HEK293T (cell line): ENCODE data around the gene ASXL1.

ENCODE experiments used
- ARNT ChIP-seq: fragments of 450-650 bp; IDR thresholded peaks from 2 replicates; pipeline ENCODE4 v1.6.1; 2017; ENCODE audit warnings: mild to moderate bottlenecking
- BHLHE40 ChIP-seq: fragments of 450-650 bp; IDR thresholded peaks from 2 replicates; pipeline ENCODE4 v1.6.1; 2016; ENCODE audit warnings: mild to moderate bottlenecking, moderate library complexity, borderline replicate concordance
- CTBP1 ChIP-seq: fragments of 450-650 bp; IDR thresholded peaks from 2 replicates; pipeline ENCODE4 v1.6.1; 2016; ENCODE audit warnings: borderline replicate concordance
- ELF4 ChIP-seq: fragments of 450-650 bp; IDR thresholded peaks from 2 replicates; pipeline ENCODE4 v1.6.1; 2017; ENCODE audit warnings: antibody characterized with exemption
- FOXA1 ChIP-seq: fragments of 450-650 bp; IDR thresholded peaks from 2 replicates; pipeline ENCODE4 v1.6.1; 2016; ENCODE audit warnings: mild to moderate bottlenecking
- FOXK2 ChIP-seq: fragments of 450-650 bp; IDR thresholded peaks from 2 replicates; pipeline ENCODE4 v1.6.1; 2016; ENCODE audit warnings: mild to moderate bottlenecking
- FOXM1 ChIP-seq: fragments of 450-650 bp; IDR thresholded peaks from 2 replicates; pipeline ENCODE4 v1.6.1; 2017; ENCODE audit warnings: mild to moderate bottlenecking, borderline replicate concordance
- HDGF ChIP-seq: fragments of 450-650 bp; IDR thresholded peaks from 2 replicates; pipeline ENCODE4 v1.6.1; 2017; ENCODE audit warnings: antibody characterized with exemption, borderline replicate concordance
- LEF1 ChIP-seq: fragments of 450-650 bp; IDR thresholded peaks from 2 replicates; pipeline ENCODE4 v1.6.1; 2017; ENCODE audit warnings: mild to moderate bottlenecking, borderline replicate concordance
- NFRKB ChIP-seq: fragments of 450-650 bp; IDR thresholded peaks from 2 replicates; pipeline ENCODE4 v1.6.1; 2016; ENCODE audit warnings: mild to moderate bottlenecking, moderate library complexity
- PKNOX1 ChIP-seq: fragments of 450-650 bp; IDR thresholded peaks from 2 replicates; pipeline ENCODE4 v1.6.1; 2016
- SP1 ChIP-seq: fragments of 450-650 bp; IDR thresholded peaks from 2 replicates; pipeline ENCODE4 v1.6.1; 2017
- TARDBP ChIP-seq: fragments of 450-650 bp; IDR thresholded peaks from 2 replicates; pipeline ENCODE4 v1.6.1; 2016
- ZNF384 ChIP-seq: fragments of 450-650 bp; IDR thresholded peaks from 2 replicates; pipeline ENCODE4 v1.6.1; 2016

GRCh38 chr20:32452776-32453466 is 94.8 kb downstream of the ASXL1 start:
- TF ChIP-seq PKNOX1 (no peak), FOXM1 (no peak), TARDBP (no peak), ZNF384 (no peak), SP1 (no peak), FOXA1 (no peak), NFRKB (no peak), HDGF (no peak), ARNT (no peak), BHLHE40 (no peak), CTBP1 (no peak), ELF4 (no peak), FOXK2 (no peak), LEF1 (no peak)
